GM19043 (cell line): ENCODE results near the gene PTPRN2.
"Not testable (repeated sequence)": the region's sequence is repeated elsewhere in the genome, so short reads cannot be mapped to it uniquely, and the experiment has no call there.

Experiments used
- ATAC-seq: cut with Tn5 transposase; IDR thresholded peaks from one replicate; pipeline ENCODE4 v1.9.1; 2021; ENCODE audit warnings: low read depth; ENCODE audit not compliant: unreplicated experiment

PTPRN2 gene

DNA sequence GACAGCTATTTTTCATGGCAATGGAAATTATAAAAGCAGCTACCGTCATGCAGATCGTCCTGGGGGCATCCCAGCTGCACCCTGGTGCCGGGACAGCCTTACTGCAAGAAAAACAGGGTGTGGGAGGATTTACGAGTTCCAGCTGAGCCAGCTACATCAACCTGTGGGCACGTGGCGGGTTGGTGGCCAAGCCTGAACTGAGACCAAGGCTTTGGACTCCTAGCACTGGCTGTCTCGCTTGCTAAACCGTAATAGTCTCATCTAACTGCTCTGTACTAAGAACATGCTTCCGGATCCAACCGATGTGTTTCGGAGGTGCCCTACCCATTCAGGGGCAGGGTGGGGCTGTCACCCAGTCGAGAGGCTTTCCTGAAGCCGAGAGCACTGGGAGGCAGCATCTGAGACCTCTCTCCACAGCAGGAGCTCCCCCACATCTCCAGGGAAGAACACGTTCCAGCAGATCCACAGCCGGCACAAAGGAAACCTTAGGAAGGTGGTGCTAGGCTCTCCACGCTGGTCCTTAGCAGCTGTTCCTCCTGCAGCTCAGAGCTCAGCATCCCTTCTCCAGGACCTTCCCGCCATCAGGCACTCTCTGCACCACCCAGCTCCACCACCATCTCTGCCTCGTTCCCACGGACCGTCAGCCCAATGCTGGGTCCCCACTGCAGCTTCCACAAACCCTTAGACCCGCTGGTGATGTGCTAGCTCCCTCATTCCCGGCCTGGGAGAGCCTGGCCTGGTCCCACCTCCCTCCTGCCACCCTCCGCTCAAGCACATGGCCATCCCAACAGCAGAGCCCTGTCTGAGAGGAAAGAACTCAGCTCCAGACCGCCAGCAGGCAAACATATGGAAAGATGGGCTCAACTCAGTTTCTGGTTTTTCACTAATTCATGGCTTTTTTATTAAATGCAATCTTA is 158.5 kb downstream of the PTPRN2 start:
- no peak for ATAC-seq

- no peak for ATAC-seq
Observed at GRCh38 chr7:158428131-158428836, 159.3 kb downstream of the PTPRN2 start.

- not testable (repeated sequence) for ATAC-seq
Observed at GRCh38 chr7:158425676-158426075, 161.9 kb downstream of the PTPRN2 start.

DNA sequence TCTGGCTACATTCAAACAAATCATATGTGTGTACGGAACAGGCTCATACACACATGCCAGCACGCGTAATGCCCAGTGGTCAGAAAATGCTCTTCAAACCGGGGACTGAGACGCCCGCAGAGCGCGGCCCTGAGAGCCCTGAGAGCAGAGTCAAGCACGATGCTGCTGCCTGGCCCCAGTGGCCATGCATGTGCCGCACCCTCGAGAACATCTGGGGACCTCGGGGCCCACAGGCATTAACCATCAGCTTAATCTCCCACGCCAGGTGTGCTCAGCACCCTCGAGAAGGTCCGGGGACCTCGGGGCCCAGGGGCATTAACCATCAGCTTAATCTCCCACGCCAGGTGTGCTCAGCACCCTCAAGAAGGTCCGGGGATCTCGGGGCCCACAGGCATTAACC is 163.1 kb downstream of the PTPRN2 start:
- no peak for ATAC-seq

DNA sequence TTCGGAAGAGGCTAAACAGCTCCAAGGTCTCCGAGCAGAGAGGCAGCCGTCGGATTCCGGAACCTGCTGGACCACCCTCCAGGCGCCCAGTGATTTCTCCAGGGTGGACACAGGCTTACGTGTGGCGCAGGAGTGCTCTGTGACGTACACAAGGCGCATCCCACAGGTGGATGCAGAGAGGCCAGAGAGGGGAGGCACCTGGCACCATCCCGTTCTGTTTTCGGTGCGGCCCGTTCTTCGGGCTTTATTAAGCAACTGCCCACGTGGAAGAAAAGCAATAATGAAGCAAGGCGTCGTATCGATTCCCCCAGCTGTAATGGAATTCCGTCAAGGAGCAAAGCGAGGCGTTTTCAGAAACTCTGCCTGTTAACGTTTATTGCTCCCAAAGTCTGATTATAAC is 163.6 kb downstream of the PTPRN2 start:
- no peak for ATAC-seq

GRCh38 chr7:158422887-158423560 is 164.6 kb downstream of the PTPRN2 start:
- ATAC-seq = no peak

GRCh38 chr7:158422196-158422886 is 165.3 kb downstream of the PTPRN2 start:
- no peak for ATAC-seq

DNA sequence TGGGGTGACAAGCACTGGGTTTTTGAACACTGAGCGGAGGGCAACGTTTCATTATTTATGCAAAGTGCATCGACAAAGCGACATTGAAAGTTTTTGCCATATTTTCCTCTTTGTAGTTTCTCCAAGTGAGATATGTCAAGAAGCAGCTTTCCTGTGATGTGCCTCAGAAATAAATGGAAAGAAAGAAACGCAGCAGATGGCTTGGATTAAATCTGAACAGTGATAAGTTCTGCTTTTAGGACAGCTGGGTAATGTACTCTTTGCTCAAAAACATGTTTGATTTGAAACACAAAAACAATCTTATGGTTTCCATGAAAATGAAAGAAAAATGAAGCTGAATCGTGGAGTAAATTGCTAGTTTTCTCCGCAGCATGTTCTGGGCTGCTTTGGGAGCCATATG is 166.3 kb downstream of the PTPRN2 start:
- ATAC-seq = no peak

- ATAC-seq = no peak
Observed at GRCh38 chr7:158420591-158421340, 166.9 kb downstream of the PTPRN2 start.

DNA sequence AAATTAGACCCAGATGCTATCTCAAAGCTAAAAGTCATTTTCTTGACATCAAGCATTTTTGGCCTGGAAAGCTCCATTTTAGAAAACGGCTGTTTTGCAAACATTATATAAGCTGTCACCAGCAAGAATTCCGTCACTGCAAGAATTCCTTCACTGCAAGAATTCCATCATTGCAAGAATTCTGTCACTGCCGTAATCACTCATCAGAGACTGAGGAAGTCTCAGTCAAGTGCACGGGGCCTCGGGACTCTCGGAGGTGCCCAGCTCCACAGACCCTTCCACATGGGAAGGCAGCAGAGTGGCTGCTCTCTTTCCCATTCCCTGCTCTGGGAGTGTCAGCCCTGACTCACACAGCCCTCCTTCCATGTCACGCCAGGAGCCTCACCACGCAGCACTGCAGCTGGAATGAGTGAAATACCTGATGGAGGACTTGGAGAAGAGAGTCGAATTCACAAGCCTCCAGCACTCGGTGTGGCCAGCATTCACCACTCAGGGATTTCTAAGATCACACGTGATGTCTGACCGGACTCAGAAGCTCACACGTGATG is 168.3 kb downstream of the PTPRN2 start:
- ATAC-seq = no peak

- ATAC-seq = not testable (repeated sequence)
Observed at GRCh38 chr7:158418395-158418794, 169.2 kb downstream of the PTPRN2 start.

DNA sequence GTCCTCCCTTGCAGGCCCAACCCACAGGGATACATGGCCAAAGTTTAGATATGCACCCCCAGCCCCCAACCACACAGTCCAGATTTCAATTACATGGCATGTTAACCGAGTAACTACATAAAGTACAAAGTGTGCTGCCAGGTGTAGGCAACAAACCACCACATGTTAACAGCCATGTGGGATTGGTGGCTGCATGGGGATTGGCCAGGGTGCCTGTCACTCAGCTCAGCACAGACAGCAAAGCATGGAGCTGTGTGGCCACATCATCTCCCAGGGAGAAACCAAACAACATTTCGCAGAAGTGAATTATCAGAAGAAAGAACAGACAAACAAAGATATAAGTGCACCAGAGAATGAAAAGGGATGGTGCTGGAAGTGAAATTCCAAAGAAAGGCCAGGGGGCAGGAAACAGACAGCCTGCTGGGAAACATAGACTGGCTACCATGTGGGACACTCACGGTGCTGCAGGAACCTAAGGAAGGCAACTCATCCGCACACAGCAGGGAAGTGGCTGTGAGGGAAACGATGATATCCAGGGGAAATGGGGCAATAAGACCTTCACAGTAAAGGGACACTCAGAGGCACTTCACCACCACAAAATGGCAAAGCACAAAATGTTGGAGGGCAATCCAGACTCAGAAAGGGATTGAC is 171.2 kb downstream of the PTPRN2 start:
- ATAC-seq = no peak

- no peak for ATAC-seq
Observed at GRCh38 chr7:158415316-158415715, 172.3 kb downstream of the PTPRN2 start.

DNA sequence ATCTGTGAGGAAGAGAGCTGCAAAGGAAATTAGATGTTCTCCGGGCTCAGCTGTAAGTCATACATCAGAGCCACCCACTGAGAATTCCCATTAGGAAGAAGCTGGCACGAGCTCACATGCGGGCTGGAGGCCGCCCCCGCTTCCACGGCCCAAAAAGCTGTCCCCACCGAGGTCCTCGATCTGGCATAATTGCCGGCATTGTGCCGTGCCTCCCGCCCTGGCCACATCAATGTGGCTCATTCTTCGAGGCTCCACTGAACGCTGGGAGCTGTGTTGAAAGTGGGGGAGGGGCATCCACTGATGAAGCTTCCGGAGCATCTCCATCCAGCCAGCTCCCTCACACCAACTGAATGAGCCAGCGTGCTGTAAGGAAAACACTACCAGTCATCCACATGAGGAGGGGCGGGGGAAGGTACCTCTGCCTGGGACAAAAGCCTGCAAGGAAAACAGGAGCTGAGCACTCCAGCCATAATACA is 173.1 kb downstream of the PTPRN2 start:
- ATAC-seq = no peak

GRCh38 chr7:158414002-158414401 is 173.6 kb downstream of the PTPRN2 start:
- no peak for ATAC-seq

DNA sequence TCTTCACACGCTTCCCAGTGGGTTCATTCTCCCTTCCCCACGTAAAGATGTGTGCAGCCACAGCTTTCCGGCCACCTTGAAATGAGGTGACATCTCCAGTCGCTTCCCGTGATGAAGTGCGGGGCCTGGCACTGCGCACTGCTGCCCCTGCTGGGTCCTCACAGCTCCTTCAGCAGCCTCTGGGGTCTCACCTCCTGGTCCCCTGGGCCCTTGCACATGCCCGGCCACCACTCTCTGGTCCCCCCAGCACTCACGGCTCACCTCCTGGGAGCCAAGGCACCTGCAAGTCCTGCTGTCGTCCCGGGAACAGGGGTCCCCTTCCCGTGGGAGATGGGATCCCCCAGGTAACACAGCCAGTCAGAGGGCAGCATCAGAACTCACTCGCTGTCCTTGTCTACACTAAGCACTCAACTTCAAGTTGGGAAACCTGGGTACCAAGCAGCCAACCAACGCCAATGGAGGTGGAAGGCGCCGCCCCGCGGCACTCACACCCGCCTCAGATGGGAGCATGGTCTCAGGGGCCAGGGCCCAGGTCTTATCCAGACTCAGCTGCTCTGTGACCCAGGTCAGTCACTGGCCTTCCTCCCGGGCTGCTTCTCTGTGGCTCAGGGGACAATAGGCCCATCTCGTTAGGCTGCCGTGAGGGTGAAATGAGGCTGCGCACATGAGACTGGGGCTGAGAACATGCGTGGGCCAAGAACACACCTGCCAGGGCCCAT is 176.2 kb downstream of the PTPRN2 start:
- ATAC-seq = no peak

DNA sequence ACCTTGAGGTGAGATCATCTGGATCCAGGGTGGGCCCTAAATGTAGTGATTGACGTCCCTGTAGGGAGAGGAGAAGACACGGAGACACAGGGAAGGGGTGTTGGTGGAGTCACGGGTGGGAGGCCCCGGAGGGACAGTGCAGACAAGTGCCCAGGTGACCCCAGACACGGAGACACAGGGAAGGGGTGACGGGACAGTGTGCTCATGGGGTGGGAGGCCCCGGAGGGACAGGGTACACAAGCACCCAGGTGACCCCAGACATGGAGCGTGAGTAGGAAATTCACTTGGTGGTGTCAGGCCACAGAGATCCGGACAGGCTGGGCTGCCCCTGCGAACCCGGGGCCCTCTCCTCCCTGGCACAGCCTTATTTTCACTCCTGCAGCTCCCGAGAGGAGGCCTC is 176.9 kb downstream of the PTPRN2 start:
- no peak for ATAC-seq

DNA sequence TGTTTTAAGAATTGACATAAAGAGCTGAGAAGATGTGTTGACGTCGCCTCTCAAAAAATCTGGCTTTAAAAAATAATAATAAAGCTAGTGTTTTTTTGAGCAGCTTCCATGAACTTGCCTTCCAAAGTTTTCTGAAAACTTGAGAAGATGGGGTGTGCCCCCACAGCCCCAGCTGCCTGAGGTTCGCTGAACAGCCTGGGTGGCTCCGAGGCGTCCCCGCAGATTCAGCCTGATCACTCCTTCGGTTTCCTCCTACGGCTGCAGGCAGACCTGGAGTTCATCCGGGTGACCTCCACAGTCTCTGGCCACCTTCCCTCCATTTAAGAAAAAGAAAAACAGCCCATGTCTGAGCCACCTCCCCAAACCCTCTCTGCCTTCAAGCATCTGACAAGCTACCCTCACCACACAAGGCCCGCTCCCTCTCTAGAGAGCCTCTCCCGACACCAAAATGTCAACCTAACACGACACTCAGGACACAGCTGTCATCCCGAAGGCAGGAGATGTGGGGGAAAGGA is 177.8 kb downstream of the PTPRN2 start:
- no peak for ATAC-seq
